SIG-M5 treated with dmso at 0.1 percent for 504 hours (cell line): ENCODE results near the gene TACR3.
A peak's percentile ranks its signal among the peaks of the same experiment; 100 is the strongest.
"Not testable (repeated sequence)": the region's sequence is repeated elsewhere in the genome, so short reads cannot be mapped to it uniquely, and the experiment has no call there.

Experiments used
- DNase-seq: peaks from one replicate; lab custom pipeline; 2025; ENCODE audit not compliant: unreplicated experiment; lab: John Stamatoyannopoulos, UW

TACR3 gene, protein sequence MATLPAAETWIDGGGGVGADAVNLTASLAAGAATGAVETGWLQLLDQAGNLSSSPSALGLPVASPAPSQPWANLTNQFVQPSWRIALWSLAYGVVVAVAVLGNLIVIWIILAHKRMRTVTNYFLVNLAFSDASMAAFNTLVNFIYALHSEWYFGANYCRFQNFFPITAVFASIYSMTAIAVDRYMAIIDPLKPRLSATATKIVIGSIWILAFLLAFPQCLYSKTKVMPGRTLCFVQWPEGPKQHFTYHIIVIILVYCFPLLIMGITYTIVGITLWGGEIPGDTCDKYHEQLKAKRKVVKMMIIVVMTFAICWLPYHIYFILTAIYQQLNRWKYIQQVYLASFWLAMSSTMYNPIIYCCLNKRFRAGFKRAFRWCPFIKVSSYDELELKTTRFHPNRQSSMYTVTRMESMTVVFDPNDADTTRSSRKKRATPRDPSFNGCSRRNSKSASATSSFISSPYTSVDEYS

GRCh38 chr4:103719830-103720207 is at the start of gene TACR3:
Gene TACR3 (minus strand): TSS chr4:103719985. CDS start chr4:103719675, 310 bp downstream.
- DNase-seq, result no peak

GRCh38 chr4:103757631-103758030 is 37.8 kb upstream of the TACR3 start:
- no peak for DNase-seq

- DNase-seq, result no peak
Observed at GRCh38 chr4:103756741-103757140, 37.0 kb upstream of the TACR3 start.

DNA sequence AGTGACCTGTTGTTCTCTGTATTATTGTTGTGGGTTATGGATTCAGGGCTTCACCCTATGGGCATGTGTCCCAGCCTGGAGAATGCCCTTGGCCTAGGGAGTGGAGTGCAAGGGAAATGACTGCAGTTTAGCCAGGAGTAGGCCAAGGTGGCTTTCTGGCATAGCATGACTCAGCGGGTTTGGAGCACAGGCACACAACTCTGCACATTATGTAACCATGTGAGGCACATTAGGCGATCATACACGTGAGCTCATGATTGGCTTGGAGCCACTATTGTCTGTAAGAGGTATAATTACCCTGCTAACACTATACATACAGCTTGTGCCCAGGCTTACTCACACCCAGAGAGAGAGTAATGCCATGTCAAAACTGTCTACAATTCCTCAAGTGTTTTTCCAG is 35.1 kb upstream of the TACR3 start:
- DNase-seq, result no peak

DNA sequence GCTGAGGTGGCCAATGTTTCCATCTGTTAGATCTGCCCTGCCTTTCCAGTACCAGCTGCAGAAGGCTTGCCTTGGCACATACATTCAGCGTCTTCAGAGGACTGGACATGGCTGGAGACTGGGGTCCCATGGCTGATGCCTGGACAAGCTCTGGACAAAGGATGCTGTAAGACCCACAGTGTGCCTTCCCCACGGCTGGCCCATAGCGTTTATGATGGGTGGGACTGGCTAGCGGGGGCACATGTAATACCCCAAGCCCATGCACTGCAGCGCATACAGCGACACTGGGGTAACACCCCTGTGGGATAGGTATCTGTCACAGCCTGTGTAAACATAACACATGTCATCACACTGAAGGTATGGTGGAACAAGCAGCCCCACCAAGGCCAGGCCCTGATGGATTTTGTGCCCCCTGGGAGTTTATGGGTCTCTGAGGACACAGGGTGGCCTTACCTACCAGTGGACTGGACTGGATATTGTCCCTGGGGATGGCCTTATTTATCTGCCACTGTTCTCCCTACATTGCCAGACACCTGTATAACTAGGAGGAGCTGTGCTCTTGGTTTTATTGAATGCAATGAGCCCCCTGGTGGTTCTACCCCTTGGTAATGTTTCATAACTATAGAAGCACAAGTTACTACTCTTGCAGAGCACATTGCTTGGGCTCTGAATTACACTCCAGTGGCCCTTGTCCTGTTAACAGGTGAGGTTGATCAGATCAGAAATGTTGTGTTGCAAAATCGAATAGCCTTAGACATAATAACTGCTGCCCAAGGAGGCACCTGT is 34.3 kb upstream of the TACR3 start:
- no peak for DNase-seq

GRCh38 chr4:103723150-103723549 is 3.4 kb upstream of the TACR3 start:
- not testable (repeated sequence) for DNase-seq

GRCh38 chr4:103721251-103721650 is 1.5 kb upstream of the TACR3 start:
- no peak for DNase-seq

DNA sequence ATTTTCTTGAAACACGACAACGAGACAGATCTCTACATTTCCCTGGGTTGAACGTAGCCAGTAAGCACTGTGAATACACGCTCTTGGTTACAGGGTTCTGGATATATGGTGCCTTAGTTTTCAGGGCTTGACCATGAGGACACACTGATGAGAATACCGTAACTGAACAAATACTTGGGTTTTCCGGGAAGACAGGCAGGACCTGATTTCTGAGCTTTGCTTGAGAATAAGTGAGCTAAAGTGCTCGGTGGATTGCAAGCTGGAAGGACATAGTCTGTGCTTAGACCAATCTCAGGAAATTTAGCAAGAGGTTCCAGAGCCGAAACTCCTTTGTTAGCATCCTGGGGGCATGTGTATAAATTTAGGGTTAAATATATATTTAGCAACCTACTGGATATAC is 876 bp upstream of the TACR3 start:
- no peak for DNase-seq

DNA sequence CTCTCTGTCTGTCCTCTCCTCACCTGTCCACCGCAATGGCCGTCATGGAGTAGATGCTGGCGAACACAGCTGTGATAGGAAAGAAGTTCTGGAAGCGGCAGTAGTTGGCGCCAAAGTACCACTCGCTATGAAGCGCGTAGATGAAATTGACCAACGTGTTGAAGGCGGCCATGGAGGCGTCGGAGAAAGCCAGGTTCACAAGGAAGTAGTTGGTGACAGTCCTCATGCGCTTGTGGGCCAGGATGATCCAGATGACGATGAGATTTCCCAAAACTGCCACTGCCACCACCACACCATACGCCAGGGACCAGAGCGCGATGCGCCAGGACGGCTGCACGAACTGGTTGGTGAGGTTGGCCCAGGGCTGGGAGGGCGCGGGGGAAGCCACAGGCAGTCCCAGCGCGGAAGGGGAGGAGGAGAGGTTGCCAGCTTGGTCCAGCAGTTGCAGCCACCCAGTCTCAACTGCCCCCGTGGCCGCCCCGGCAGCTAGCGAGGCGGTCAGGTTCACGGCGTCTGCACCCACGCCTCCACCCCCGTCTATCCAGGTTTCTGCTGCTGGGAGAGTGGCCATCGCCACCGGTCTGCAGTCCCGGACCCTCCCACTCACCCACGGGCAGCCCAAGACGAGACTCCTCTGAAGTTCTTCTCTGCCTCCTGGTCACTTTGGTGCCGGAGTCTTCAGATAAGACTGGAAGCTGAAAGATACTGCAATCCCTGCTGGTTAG is 518 bp downstream of the TACR3 start:
- DNase-seq, result no peak

DNA sequence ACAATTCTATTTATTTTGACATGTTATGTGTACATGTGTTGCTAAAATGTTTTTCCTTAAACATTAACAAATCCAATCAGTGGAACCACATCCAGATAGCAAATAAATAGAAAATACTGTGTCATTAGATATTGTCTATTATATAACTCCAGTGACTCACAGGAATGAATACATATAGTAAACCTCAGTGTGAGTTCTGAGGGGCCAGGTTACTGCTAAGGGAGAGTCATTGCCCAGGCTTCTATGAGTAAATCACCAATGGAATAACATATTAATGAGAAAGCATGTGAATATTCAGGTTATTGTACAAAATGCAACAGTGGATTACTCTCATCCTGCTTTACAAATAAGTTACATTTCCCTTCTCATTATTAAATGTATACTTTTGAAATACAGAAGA is 27.2 kb downstream of the TACR3 start:
- no peak for DNase-seq

DNA sequence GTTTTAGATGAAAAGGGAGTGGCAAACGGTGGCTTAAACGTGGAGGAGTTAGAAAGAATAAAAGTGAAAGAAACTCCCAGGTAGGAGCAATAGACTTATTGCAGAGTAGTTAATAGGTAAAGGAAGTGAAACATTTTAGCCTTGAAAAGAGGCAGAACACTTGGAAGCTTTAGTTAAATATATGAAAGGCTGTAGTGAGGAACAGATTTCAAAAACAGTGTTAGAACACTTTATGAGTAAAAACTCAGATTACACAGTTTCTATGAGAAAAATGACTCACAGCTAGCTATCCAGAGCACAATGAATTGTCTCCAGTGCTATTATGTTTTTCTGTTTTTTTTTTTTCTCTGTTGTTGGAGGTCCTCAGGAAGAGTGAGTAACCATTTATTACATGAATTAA is 45.8 kb downstream of the TACR3 start:
- DNase-seq, result no peak

DNA sequence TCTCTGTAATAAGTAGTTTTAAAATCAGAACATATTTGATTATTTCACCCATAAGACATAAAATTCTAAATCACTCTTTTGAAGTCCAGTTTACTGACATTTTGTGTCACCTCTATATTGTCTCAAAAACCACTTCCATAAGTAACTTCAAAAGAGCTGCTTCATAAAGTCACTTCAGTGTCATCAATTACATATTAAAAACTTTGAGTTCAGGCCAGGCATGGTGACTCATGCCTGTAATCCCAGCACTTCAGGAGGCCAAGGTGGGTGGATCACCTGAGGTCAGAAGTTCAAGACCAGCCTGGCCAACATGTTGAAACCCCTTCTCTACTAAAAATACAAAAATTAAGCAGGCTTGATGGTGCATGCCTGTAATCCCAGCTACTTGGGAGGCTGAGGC is 53.0 kb downstream of the TACR3 start:
- not testable (repeated sequence) for DNase-seq

DNA sequence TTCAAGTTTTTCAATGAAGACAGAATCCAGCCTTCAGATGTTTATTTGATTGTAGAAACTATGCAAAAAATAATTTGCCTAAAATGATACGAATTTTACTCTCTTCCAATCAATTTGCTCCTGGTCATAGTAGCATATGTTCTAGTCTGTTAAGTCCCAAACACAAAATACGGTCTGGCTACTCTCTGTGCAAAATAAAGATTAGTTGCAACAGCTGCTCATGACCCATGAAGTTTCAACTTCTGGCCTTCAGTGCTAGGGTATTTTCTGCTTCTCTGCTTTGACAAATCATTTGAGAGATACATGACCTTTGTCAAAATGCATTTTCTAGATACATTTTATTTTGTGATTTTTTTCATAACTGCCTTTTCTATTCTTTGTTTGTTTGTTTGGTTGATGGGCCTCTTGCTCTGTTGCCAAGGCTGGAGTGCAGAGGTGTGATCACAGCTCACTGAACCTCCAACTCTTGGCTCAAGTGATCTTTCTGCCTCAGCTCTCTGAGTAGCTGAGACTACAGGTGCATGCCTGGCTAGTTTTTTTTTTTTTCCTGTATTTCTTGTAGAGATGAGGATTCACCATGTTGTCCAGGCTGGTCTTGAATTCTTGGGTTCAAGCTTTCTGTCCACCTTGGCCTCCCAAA is 55.2 kb downstream of the TACR3 start:
- no peak for DNase-seq

DNA sequence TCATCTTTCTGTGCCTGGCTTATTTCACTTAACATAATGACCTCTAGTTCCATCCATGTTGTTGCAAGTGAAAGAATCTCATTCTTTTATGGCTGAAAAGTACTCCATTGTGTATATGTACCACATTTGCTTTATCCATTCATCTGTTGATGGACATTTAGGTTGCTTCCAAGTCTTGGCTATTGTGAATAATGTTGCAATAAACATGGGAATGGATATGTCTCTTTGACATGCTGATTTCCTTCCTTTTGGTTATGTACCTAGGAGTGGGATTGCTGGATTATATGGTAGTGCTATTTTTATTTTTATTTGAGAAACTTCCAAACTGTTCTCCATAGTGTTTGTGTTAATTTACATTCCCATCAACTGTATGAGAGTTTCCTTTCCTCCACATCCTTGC is 71.2 kb downstream of the TACR3 start:
- no peak for DNase-seq

GRCh38 chr4:103645991-103646390 is 73.8 kb downstream of the TACR3 start:
- no peak for DNase-seq

- peak; percentile 10 for DNase-seq
Observed at GRCh38 chr4:103634236-103634635, 85.5 kb downstream of the TACR3 start.

- DNase-seq, result no peak
Observed at GRCh38 chr4:103626296-103626695, 93.5 kb downstream of the TACR3 start.

- no peak for DNase-seq
Observed at GRCh38 chr4:103591841-103592240, 127.9 kb downstream of the TACR3 start.

DNA sequence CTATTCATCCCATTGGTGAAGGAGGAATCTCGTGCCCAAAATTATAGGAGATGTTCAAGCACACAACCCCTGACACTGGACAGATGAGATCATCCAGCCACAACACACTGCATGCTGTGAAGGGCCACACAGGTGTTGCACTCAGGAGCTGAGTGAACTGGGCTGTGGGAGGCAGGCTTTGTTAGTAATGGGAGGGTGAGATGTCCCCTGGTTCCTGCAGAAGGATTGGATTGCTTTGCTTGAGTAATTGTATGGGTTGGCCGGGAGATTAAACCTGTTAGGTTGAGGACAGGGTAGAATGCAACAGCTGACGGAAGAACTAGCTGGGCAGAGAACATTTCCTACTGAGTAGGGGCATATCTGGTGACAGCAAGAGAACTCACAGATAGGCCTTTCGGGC is 152.2 kb downstream of the TACR3 start:
- DNase-seq, result no peak

DNA sequence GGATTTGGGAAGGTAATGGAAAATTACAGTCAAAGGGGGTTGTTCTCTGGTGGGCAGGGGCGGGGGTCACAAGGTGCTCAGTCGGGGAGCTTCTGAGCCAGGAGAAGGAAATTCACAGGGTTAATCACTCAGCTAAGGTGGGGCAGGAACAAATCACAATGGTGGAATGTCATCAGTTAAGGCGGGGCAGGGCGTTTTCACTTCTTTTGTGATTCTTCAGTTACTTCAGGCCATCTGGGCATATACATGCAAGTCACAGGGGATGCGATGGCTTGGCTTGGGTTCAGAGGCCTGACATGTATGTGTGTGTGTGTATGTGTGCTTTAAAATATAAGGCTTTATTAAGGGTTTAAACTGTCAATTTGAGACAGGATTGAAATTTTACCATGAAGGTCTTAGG is 160.6 kb downstream of the TACR3 start:
- not testable (repeated sequence) for DNase-seq
